GM19468 (cell line): ENCODE measurements around the gene ADARB2.

Source experiments
- ATAC-seq: cut with Tn5 transposase; IDR thresholded peaks from one replicate; pipeline ENCODE4 v1.9.1; 2021; ENCODE audit warnings: mild to moderate bottlenecking, moderate library complexity, moderate number of reproducible peaks; ENCODE audit not compliant: unreplicated experiment; ENCODE audit errors: extremely low read depth

ADARB2 gene

GRCh38 chr10:1687623-1688150 lies 49.6 kb downstream of the ADARB2 start:
- no peak for ATAC-seq

- no peak for ATAC-seq
These were observed 50.1 kb downstream of the ADARB2 start for GRCh38 chr10:1687190-1687589.

GRCh38 chr10:1686491-1686749 lies 50.9 kb downstream of the ADARB2 start:
- ATAC-seq, result no peak

GRCh38 chr10:1685699-1686490 lies 51.4 kb downstream of the ADARB2 start:
- no peak for ATAC-seq

GRCh38 chr10:1684991-1685390 lies 52.3 kb downstream of the ADARB2 start:
- ATAC-seq, result no peak

- ATAC-seq, result no peak
These were observed 53.7 kb downstream of the ADARB2 start for GRCh38 chr10:1683649-1684048.

- no peak for ATAC-seq
These were observed 57.3 kb downstream of the ADARB2 start for GRCh38 chr10:1679821-1680650.

GRCh38 chr10:1678084-1678483 lies 59.2 kb downstream of the ADARB2 start:
- ATAC-seq, result no peak

- no peak for ATAC-seq
These were observed 59.9 kb downstream of the ADARB2 start for GRCh38 chr10:1677307-1677939.

- no peak for ATAC-seq
These were observed 62.8 kb downstream of the ADARB2 start for GRCh38 chr10:1674501-1674900.

GRCh38 chr10:1673568-1674345 lies 63.6 kb downstream of the ADARB2 start:
- ATAC-seq, result no peak

- no peak for ATAC-seq
These were observed 65.1 kb downstream of the ADARB2 start for GRCh38 chr10:1672001-1672781.

- ATAC-seq, result no peak
These were observed 65.8 kb downstream of the ADARB2 start for GRCh38 chr10:1671366-1672000.

- no peak for ATAC-seq
These were observed 66.6 kb downstream of the ADARB2 start for GRCh38 chr10:1670541-1671365.

GRCh38 chr10:1669433-1669832 lies 67.9 kb downstream of the ADARB2 start:
- no peak for ATAC-seq

GRCh38 chr10:1668399-1668798 lies 68.9 kb downstream of the ADARB2 start:
- ATAC-seq, result no peak

GRCh38 chr10:1667392-1667791 lies 69.9 kb downstream of the ADARB2 start:
- no peak for ATAC-seq

- ATAC-seq, result no peak
These were observed 71.2 kb downstream of the ADARB2 start for GRCh38 chr10:1666147-1666546.
